ENCODE measurements around the gene SIGLEC6.

DNA sequence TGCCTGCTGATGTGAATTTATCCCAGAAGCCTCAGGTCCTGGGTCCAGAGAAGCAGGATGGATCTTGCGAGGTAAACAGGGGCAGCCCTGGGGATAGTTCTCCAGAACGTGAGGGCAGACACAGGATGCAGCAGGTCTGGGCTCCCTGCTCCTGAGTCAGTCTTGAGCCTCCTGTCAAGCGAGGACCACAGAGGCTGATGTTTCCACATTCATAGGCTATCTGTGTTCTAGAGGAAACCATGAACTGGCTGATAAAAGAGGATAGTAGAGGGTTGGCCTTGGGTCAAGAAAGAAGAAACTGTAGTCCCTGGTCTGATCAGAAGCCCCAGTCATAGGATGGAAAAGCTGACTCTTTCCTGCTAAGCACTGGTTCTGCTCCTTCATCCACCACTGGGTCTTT lies 41.9 kb upstream of the SIGLEC6 start:
- TF ChIP-seq, protein P1, sequence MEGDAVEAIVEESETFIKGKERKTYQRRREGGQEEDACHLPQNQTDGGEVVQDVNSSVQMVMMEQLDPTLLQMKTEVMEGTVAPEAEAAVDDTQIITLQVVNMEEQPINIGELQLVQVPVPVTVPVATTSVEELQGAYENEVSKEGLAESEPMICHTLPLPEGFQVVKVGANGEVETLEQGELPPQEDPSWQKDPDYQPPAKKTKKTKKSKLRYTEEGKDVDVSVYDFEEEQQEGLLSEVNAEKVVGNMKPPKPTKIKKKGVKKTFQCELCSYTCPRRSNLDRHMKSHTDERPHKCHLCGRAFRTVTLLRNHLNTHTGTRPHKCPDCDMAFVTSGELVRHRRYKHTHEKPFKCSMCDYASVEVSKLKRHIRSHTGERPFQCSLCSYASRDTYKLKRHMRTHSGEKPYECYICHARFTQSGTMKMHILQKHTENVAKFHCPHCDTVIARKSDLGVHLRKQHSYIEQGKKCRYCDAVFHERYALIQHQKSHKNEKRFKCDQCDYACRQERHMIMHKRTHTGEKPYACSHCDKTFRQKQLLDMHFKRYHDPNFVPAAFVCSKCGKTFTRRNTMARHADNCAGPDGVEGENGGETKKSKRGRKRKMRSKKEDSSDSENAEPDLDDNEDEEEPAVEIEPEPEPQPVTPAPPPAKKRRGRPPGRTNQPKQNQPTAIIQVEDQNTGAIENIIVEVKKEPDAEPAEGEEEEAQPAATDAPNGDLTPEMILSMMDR (IDR thresholded peaks at IDR 0.05) = no peak
- TF ChIP-seq POLR2A (IDR thresholded peaks at IDR 0.05) = no peak

Measured in heart left ventricle (tissue), 13 donors.